Loucy (cell line): ENCODE measurements around the gene ADGRD1.

Experiments
- H2AFZ ChIP-seq: fragments of 200-600 bp; sonication (generic); 2 replicates; pipeline ENCODE4 v1.6.0; 2016; ENCODE audit warnings: antibody characterized with exemption, mild to moderate bottlenecking, low read length, moderate library complexity
- H3F3A ChIP-seq: fragments of 200-600 bp; 2 replicates; pipeline ENCODE4 v1.6.0; 2016; ENCODE audit warnings: antibody characterized with exemption, low read depth, mild to moderate bottlenecking
- H3K27me3 ChIP-seq: fragments of 200-600 bp; sonication (generic); 2 replicates; pipeline ENCODE4 v1.6.1; 2014; ENCODE audit warnings: low read length, mild to moderate bottlenecking; ENCODE audit not compliant: insufficient read depth, poor library complexity, severe bottlenecking
- H3K36me3 ChIP-seq: fragments of 200-600 bp; sonication (generic); 2 replicates; pipeline ENCODE4 v1.6.1; 2016; ENCODE audit warnings: low read length; ENCODE audit not compliant: insufficient read depth
- H3K4me1 ChIP-seq: fragments of 200-600 bp; sonication (generic); 2 replicates; pipeline ENCODE4 v1.5.1; 2014; ENCODE audit warnings: low read length, mild to moderate bottlenecking; ENCODE audit not compliant: insufficient read depth, poor library complexity, severe bottlenecking
- H3K4me2 ChIP-seq: fragments of 200-600 bp; sonication (generic); 2 replicates; pipeline ENCODE4 v1.6.0; 2014; ENCODE audit warnings: antibody characterized with exemption, low read length, low read depth, mild to moderate bottlenecking; ENCODE audit not compliant: poor library complexity, severe bottlenecking
- H3K4me3 ChIP-seq: fragments of 200-600 bp; sonication (generic); 2 replicates; pipeline ENCODE4 v1.5.1; 2014; ENCODE audit warnings: low read length, mild to moderate bottlenecking, mixed read lengths; ENCODE audit not compliant: poor library complexity, severe bottlenecking
- H3K79me2 ChIP-seq: fragments of 200-600 bp; sonication (generic); 2 replicates; pipeline ENCODE4 v1.6.1; 2014; ENCODE audit warnings: low read length; ENCODE audit not compliant: insufficient read depth
- H3K9ac ChIP-seq: fragments of 200-600 bp; sonication (generic); 2 replicates; pipeline ENCODE4 v1.6.0; 2014; ENCODE audit warnings: mild to moderate bottlenecking, low read depth, low read length, moderate library complexity; ENCODE audit not compliant: poor library complexity, severe bottlenecking
- H3K9me2 ChIP-seq: fragments of 200-600 bp; sonication (generic); replicated peaks from 2 replicates; pipeline ENCODE4 v1.6.1; 2016; ENCODE audit warnings: low read depth, low read length, mixed read lengths
- H3K9me3 ChIP-seq: fragments of 200-600 bp; sonication (generic); 2 replicates; pipeline ENCODE4 v1.6.1; 2014; ENCODE audit warnings: mild to moderate bottlenecking, antibody characterized with exemption, low read length, low read depth; ENCODE audit not compliant: insufficient read depth
- H4K20me1 ChIP-seq: fragments of 200-600 bp; sonication (generic); 2 replicates; pipeline ENCODE4 v1.6.0; 2014; ENCODE audit warnings: antibody characterized with exemption, low read length, mild to moderate bottlenecking; ENCODE audit not compliant: insufficient read depth, poor library complexity, severe bottlenecking
- EZH2phosphoT487 ChIP-seq: fragments of 200-600 bp; IDR thresholded peaks from 2 replicates; pipeline ENCODE4 v1.6.1; 2018; ENCODE audit warnings: antibody characterized with exemption, mild to moderate bottlenecking, moderate library complexity, borderline replicate concordance
- TF ChIP-seq, protein P1 (sequence below): fragments of 200-600 bp; sonication (generic); conservative IDR thresholded peaks from 2 replicates; pipeline ENCODE4 v1.5.1; 2014; ENCODE audit warnings: mild to moderate bottlenecking, antibody characterized with exemption, low read length

The ADGRD1 gene

DNA sequence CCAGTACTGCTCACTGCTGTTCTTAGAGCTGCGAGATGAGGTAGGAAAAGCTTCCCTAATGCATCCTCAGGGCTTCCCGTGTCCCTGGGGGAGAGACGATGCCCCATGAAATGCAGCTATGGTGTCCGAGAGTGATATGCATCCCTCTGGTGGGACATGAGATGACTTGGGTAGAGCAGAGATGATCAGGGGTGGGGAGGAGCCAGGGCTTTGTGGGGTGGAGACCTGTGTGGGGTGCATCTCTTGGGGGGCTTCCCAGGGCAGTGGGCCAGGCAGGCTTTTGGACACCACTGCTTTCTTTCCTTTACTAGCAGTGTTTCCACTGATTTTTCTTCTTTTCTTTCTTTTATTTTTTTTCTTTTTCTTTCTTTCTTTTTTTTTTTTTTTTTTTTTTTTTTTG lies 147.3 kb downstream of the ADGRD1 start:
- H3F3A ChIP-seq, result no peaks in the 10 kb centered on the region
- no peaks in the 10 kb centered on the region for H3K9me3 ChIP-seq
- H3K36me3 ChIP-seq, result no peaks in the 10 kb centered on the region
- no peaks in the 10 kb centered on the region for H3K4me1 ChIP-seq
- no peak overlapping the region for H3K9ac ChIP-seq
- H3K4me2 ChIP-seq, result no peak overlapping the region
- no peaks in the 10 kb centered on the region for H3K27me3 ChIP-seq
- H3K9me2 ChIP-seq, result no peaks in the 10 kb centered on the region
- H3K79me2 ChIP-seq, result no peaks in the 10 kb centered on the region
- TF ChIP-seq, protein P1, sequence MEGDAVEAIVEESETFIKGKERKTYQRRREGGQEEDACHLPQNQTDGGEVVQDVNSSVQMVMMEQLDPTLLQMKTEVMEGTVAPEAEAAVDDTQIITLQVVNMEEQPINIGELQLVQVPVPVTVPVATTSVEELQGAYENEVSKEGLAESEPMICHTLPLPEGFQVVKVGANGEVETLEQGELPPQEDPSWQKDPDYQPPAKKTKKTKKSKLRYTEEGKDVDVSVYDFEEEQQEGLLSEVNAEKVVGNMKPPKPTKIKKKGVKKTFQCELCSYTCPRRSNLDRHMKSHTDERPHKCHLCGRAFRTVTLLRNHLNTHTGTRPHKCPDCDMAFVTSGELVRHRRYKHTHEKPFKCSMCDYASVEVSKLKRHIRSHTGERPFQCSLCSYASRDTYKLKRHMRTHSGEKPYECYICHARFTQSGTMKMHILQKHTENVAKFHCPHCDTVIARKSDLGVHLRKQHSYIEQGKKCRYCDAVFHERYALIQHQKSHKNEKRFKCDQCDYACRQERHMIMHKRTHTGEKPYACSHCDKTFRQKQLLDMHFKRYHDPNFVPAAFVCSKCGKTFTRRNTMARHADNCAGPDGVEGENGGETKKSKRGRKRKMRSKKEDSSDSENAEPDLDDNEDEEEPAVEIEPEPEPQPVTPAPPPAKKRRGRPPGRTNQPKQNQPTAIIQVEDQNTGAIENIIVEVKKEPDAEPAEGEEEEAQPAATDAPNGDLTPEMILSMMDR, result no peak
- no peak for TF ChIP-seq EZH2phosphoT487
- no peaks in the 10 kb centered on the region for H4K20me1 ChIP-seq
- H2AFZ ChIP-seq, result no peak overlapping the region
- H3K4me3 ChIP-seq, result no peak overlapping the region

DNA sequence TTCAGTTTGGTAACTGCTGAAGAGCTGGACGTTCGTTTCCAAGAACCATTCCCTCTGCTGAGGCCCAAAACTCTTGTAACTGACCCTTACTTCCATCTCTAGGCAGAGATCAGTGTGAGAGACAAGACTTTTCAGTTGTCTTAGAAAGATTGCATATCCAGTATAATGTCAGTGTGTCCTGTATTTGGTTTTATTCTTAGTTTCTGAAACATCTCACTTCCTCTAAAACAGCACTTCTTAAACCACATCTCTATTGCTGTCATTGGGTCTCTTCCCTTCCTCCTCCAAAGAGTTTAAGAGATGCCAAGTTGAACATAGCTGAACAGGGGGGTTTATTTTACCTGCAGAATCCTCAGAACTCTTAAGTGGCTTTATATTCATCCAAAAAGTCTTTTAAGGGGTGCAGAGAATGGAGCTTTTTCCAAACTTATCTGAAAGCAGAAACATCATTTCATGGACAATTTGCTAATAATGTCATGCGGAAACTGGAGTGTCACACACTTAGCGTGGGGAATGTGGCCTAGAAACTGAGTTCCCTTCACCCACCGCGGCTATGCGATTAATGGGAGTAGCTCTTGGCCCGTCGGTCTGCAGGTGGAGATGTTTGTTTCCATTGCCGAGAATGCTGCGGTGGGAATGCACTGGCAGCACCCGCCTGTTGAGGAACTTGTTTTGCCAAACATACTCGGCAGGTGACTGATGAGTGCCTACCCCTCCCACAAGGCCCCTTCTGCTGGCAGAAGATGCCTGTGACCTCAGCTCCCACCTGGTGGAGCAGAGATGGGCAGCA lies 148.2 kb downstream of the ADGRD1 start:
- Histone ChIP-seq H3K36me3 (no peaks in the 10 kb centered on the region), H2AFZ (no peak overlapping the region), H3F3A (no peaks in the 10 kb centered on the region), H3K4me2 (no peak overlapping the region), H3K9me3 (no peaks in the 10 kb centered on the region), H3K9me2 (no peaks in the 10 kb centered on the region), H3K9ac (no peak overlapping the region), H4K20me1 (no peaks in the 10 kb centered on the region), H3K79me2 (no peaks in the 10 kb centered on the region), H3K27me3 (no peaks in the 10 kb centered on the region), H3K4me3 (no peak overlapping the region), H3K4me1 (no peaks in the 10 kb centered on the region)
- no peak for TF ChIP-seq EZH2phosphoT487
- TF ChIP-seq, protein P1, result no peak

DNA sequence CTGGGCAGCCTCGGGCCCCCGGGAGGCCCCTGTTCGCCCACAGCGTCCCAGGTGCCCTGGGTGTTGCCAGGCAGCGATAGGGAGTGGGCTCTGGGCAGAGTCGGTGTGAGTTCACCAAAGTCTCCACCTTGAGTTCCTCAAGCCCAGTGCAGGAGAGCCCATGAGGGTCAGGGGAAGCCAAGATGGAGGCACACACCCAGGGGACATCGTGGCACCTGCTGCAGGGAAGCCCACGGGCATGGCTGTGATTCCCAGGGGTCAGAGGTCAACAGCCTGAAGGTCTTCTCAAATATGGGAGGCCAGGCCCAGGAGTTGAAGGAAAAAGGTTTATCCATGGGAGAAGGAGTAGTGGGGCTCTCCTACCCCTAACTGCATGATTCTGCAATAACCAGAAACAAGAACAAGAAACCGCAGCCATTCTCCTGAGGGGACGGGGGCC lies 148.8 kb downstream of the ADGRD1 start:
- Histone ChIP-seq H3F3A (no peaks in the 10 kb centered on the region), H3K9me3 (no peaks in the 10 kb centered on the region), H3K79me2 (no peaks in the 10 kb centered on the region), H3K4me3 (no peak overlapping the region), H3K9me2 (no peaks in the 10 kb centered on the region), H3K4me1 (no peaks in the 10 kb centered on the region), H3K4me2 (no peak overlapping the region), H3K36me3 (no peaks in the 10 kb centered on the region), H2AFZ (no peak overlapping the region), H3K27me3 (no peaks in the 10 kb centered on the region), H4K20me1 (no peaks in the 10 kb centered on the region), H3K9ac (no peak overlapping the region)
- TF ChIP-seq, protein P1, result no peak
- TF ChIP-seq EZH2phosphoT487, result no peak
